ENCODE results near the gene CIDEB. TPM values are rescaled to one million over a fixed set of nuclear protein-coding genes. Genes with fewer than 3 reads are reported as not detected.

Gene CIDEB
- total RNA-seq, 1 donor, result 0.36 TPM

DNA sequence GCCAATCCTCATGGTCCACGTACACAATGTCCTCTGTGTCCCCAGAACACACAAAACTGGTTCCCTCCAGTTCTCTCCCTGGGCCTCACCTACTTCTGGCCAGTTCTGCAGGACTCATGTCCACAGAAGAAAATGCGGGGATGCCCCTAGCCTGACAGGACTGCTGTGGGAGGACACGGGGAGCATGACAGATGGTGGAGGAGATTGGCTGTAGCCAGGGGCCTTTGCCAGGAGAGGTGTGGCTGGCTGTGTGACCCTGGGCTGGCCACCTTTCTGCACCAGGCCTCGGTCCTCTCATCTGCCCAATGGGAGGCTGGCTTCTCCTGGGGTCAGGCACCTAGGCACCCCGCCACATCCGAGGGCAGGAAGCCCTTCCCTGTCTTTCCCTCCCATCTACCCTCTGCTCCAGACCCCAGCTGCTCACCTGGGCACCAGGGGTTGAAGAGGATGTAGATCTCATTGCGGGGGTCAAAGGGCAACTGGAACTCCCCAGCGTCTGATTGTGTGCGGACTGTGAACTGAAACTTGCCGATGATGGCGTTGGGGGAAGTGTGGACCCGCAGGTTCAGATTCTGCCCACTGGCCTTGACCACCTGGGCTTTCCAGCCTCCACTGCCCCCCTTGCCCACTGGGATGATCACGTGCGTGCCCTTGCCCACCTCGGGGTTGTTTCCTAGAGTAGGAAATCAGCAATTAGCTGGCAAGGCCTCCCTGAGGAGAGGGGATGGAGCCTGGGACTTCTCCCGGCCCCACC lies 47.6 kb downstream of the CIDEB start:
- Histone ChIP-seq H3K4me2 (ENCODE audit: insufficient read depth, low read length) (no peak overlapping the region), H3K79me2 (ENCODE audit: insufficient read depth, low read length) (no peaks in the 10 kb centered on the region), H3K4me3 (ENCODE audit: insufficient read depth, low read length) (no peak overlapping the region), H3K27me3 (ENCODE audit: insufficient read depth, low read length) (no peaks in the 10 kb centered on the region), H3K27ac (ENCODE audit: low read depth, low read length) (no peak overlapping the region), H2AFZ (ENCODE audit: low read length) (no peak overlapping the region), H4K20me1 (ENCODE audit: insufficient read depth, low read length) (no peaks in the 10 kb centered on the region), H3K36me3 (ENCODE audit: insufficient read depth, low read length) (peaks cover 3% of the 10 kb centered on the region), H3K4me1 (ENCODE audit: insufficient read depth, low read length) (no peaks in the 10 kb centered on the region), H3K9me3 (ENCODE audit: low read depth, low read length) (no peaks in the 10 kb centered on the region)
- DNase-seq (ENCODE audit: insufficient read length, low spot score, missing footprints), result peak; percentile 75
- TF ChIP-seq, protein P1, sequence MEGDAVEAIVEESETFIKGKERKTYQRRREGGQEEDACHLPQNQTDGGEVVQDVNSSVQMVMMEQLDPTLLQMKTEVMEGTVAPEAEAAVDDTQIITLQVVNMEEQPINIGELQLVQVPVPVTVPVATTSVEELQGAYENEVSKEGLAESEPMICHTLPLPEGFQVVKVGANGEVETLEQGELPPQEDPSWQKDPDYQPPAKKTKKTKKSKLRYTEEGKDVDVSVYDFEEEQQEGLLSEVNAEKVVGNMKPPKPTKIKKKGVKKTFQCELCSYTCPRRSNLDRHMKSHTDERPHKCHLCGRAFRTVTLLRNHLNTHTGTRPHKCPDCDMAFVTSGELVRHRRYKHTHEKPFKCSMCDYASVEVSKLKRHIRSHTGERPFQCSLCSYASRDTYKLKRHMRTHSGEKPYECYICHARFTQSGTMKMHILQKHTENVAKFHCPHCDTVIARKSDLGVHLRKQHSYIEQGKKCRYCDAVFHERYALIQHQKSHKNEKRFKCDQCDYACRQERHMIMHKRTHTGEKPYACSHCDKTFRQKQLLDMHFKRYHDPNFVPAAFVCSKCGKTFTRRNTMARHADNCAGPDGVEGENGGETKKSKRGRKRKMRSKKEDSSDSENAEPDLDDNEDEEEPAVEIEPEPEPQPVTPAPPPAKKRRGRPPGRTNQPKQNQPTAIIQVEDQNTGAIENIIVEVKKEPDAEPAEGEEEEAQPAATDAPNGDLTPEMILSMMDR (IDR thresholded peaks at IDR 0.05; ENCODE audit: extremely low read depth, low read depth, low read length), result no peak

DNA sequence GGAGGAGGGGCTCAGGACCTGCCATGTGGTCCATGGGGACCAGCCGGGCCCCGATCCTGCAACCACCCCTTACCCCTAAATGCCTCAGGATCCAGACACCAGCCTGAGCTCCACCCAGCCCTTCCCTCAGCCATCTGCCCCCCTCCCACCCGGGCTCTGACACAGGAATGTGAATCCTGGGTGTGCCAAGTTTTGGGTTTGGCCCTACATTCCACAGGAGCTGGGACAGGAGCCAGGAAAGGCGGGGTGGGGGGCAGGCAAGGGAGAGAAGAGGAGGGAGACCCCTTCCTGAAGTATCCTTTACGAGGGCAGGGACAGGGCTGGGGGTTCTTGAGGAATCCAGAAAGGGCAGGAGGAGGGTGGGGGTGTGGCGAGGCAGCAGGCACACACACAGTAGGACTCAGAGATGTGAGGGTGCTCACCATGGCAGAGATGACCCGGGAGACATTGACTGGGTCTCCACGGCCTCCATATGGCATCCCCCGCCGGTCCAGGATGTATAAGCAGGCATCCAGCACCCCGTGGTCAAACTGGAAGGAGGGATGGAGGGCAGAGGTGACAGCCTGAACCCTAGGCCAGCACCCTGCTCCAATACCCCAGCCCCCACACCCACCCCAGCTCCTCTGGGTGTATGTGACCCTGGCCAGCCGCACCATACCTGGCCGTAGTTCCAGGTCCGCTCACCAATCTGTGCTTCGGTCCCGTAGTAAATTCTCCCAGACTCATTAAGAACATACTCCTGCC lies 48.3 kb downstream of the CIDEB start:
- H4K20me1 ChIP-seq (ENCODE audit: insufficient read depth, low read length), result no peaks in the 10 kb centered on the region
- no peaks in the 10 kb centered on the region for H3K9me3 ChIP-seq (ENCODE audit: low read depth, low read length)
- TF ChIP-seq, protein P1 (IDR thresholded peaks at IDR 0.05; ENCODE audit: extremely low read depth, low read depth, low read length), result no peak
- no peak overlapping the region for H2AFZ ChIP-seq (ENCODE audit: low read length)
- H3K4me3 ChIP-seq (ENCODE audit: insufficient read depth, low read length), result no peak overlapping the region
- DNase-seq (ENCODE audit: insufficient read length, low spot score, missing footprints), result peak; percentile 82
- no peaks in the 10 kb centered on the region for H3K36me3 ChIP-seq (ENCODE audit: insufficient read depth, low read length)
- no peaks in the 10 kb centered on the region for H3K27me3 ChIP-seq (ENCODE audit: insufficient read depth, low read length)
- no peak overlapping the region for H3K27ac ChIP-seq (ENCODE audit: low read depth, low read length)
- no peaks in the 10 kb centered on the region for H3K79me2 ChIP-seq (ENCODE audit: insufficient read depth, low read length)
- H3K4me1 ChIP-seq (ENCODE audit: insufficient read depth, low read length), result no peaks in the 10 kb centered on the region
- no peak overlapping the region for H3K4me2 ChIP-seq (ENCODE audit: insufficient read depth, low read length)

DNA sequence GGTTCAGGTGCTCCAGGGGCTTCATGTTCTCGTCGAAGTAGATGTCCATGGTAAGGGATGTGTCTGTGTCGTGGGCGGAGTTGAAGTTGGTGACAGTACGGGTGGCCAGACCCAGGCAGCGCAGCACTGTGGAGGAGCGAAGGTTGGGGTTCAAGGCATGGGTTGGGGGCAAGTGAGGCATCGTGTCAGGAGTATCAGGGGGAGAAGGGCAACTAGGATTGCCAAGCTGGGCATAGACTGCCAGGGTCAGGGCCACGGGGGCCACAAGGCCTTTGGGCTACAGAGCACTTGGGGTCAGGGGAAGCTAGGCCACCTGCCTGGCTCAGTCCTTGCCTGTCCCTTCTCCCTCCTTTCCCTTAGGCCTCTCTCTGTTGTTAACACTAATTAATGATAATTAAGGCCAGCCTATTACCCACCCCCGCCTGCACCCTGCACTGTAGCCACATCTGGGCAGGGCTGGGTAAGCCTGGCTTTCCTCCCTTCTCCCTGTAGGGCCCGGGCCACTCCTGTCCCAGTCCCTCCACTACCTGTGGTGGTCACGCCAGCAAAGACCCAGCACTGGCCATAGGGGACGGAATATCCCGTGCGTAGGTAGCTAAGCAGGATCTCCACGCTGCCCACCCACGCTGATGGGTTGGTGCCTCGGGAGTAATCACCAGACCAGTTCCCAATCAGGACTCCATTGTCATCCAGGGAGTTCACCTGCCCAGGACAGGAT lies 49.1 kb downstream of the CIDEB start:
- no peak overlapping the region for H3K4me2 ChIP-seq (ENCODE audit: insufficient read depth, low read length)

More for the DNA sequence above, 49.1 kb downstream of the CIDEB start:
- peak; percentile 58 for DNase-seq (ENCODE audit: insufficient read length, low spot score, missing footprints)
- H4K20me1 ChIP-seq (ENCODE audit: insufficient read depth, low read length), result no peaks in the 10 kb centered on the region
- no peaks in the 10 kb centered on the region for H3K9me3 ChIP-seq (ENCODE audit: low read depth, low read length)
- no peaks in the 10 kb centered on the region for H3K36me3 ChIP-seq (ENCODE audit: insufficient read depth, low read length)
- no peak overlapping the region for H2AFZ ChIP-seq (ENCODE audit: low read length)
- no peak overlapping the region for H3K27ac ChIP-seq (ENCODE audit: low read depth, low read length)
- H3K4me1 ChIP-seq (ENCODE audit: insufficient read depth, low read length), result no peaks in the 10 kb centered on the region
- H3K4me3 ChIP-seq (ENCODE audit: insufficient read depth, low read length), result no peak overlapping the region
- no peaks in the 10 kb centered on the region for H3K79me2 ChIP-seq (ENCODE audit: insufficient read depth, low read length)
- no peaks in the 10 kb centered on the region for H3K27me3 ChIP-seq (ENCODE audit: insufficient read depth, low read length)
- TF ChIP-seq, protein P1 (IDR thresholded peaks at IDR 0.05; ENCODE audit: extremely low read depth, low read depth, low read length), result no peak

All from osteoblast (primary cell).